HepG2 (cell line): ENCODE results near the gene INSRR. TPM values are rescaled to one million over a fixed set of nuclear protein-coding genes. Genes with fewer than 3 reads are reported as not detected.

Experiments
- DMAP1 ChIP-seq: IDR thresholded peaks from 2 replicates; pipeline ENCODE4 v1.6.1; 2016
- EZH2 ChIP-seq: conservative IDR thresholded peaks from 2 replicates; pipeline ENCODE4 v1.6.1; 2012; ENCODE audit warnings: mild to moderate bottlenecking, low read depth, low read length, moderate library complexity
- FOXC1 ChIP-seq: sonication (generic); formaldehyde crosslinking; IDR thresholded peaks from 2 replicates; pipeline ENCODE4 v1.8.0; 2022; ENCODE audit warnings: mild to moderate bottlenecking, missing genetic modification reagents, borderline replicate concordance
- HNRNPL ChIP-seq: fragments of 200-400 bp; formaldehyde crosslinking; IDR thresholded peaks from 2 replicates; pipeline ENCODE4 v1.6.1; 2017; ENCODE audit warnings: mild to moderate bottlenecking, low read depth, low read length
- KDM2A ChIP-seq: sonication (generic); formaldehyde crosslinking; IDR thresholded peaks from 2 replicates; pipeline ENCODE4 v1.4.0; 2020; ENCODE audit warnings: low read depth, missing genetic modification reagents, borderline replicate concordance
- KDM5B ChIP-seq: sonication (generic); formaldehyde crosslinking; IDR thresholded peaks from 2 replicates; pipeline ENCODE4 v1.4.0; 2020; ENCODE audit warnings: missing genetic modification reagents, mild to moderate bottlenecking, borderline replicate concordance
- NFYC ChIP-seq: IDR thresholded peaks from 2 replicates; pipeline ENCODE4 v1.6.1; 2016; ENCODE audit warnings: missing genetic modification reagents, missing compliant biosample characterization
- SMC3 ChIP-seq: IDR thresholded peaks from 2 replicates; pipeline ENCODE4 v1.6.1; 2011; ENCODE audit warnings: low read length, improper control_type of control experiment
- XRCC5 ChIP-seq: fragments of 200-400 bp; formaldehyde crosslinking; optimal IDR thresholded peaks from 2 replicates; pipeline ENCODE3; 2017; ENCODE audit warnings: mild to moderate bottlenecking, low read length
- ZNF225 ChIP-seq: sonication (generic); formaldehyde crosslinking; IDR thresholded peaks from 2 replicates; pipeline ENCODE4 v1.4.0; 2020; ENCODE audit warnings: mild to moderate bottlenecking, missing genetic modification reagents
- polyA plus RNA-seq, 8 experiments: library from polyadenylated mRNA; depleted of rRNA in 3 of 8; stranded (reverse) in 7 of 8; unstranded in 1 of 8; fragments of >200 nt; fragmentation: Illumina TruSeq in 4 of 8; extraction: Trizol in 4 of 8; gene quantifications; 2 replicates each; pipeline versions ENCODE4 v1.2.1 to v1.2.3, GENCODE V29; 2011 to 2016; ENCODE audit warnings: low read depth in 4 of 8, missing spikeins in 1 of 8, mixed read lengths in 1 of 8; ENCODE audit not compliant: insufficient read depth in 1 of 8
- total RNA-seq, 5 experiments: library from RNA; depleted of rRNA; stranded (reverse); fragments of >200 nt; fragmentation: Illumina TruSeq; extraction: Trizol; gene quantifications; 2 replicates each; pipeline ENCODE4 v1.2.3, GENCODE V29; 2016; ENCODE audit warnings: low read depth in 1 of 5
- TF ChIP-seq, protein P1 (sequence below): sonication (generic); formaldehyde crosslinking; IDR thresholded peaks from 2 replicates; pipeline ENCODE4 v1.5.0; 2020; ENCODE audit warnings: mild to moderate bottlenecking, low read depth, missing genetic modification reagents, borderline replicate concordance
- TF ChIP-seq, protein P2 (sequence below): sonication (generic); formaldehyde crosslinking; IDR thresholded peaks from 2 replicates; pipeline ENCODE4 v1.5.0; 2020; ENCODE audit warnings: missing genetic modification reagents
- TF ChIP-seq, protein P3 (sequence below): sonication (generic); formaldehyde crosslinking; IDR thresholded peaks from 2 replicates; pipeline ENCODE4 v1.5.0; 2020; ENCODE audit warnings: mild to moderate bottlenecking, missing genetic modification reagents
- TF ChIP-seq, protein P4 (sequence below): sonication (generic); formaldehyde crosslinking; IDR thresholded peaks from 2 replicates; pipeline ENCODE4 v1.9.0; 2021; ENCODE audit warnings: missing genetic modification reagents, mild to moderate bottlenecking, borderline replicate concordance
- TF ChIP-seq, protein P5 (sequence below): sonication (generic); formaldehyde crosslinking; IDR thresholded peaks from 2 replicates; pipeline ENCODE4 v1.4.0; 2020; ENCODE audit warnings: missing genetic modification reagents

Gene INSRR
- total and polyA plus RNA-seq, 2 of the 13 experiments (the other 11 are each of a cell fraction or from before 2014, with no cell fraction given), result not detected

DNA sequence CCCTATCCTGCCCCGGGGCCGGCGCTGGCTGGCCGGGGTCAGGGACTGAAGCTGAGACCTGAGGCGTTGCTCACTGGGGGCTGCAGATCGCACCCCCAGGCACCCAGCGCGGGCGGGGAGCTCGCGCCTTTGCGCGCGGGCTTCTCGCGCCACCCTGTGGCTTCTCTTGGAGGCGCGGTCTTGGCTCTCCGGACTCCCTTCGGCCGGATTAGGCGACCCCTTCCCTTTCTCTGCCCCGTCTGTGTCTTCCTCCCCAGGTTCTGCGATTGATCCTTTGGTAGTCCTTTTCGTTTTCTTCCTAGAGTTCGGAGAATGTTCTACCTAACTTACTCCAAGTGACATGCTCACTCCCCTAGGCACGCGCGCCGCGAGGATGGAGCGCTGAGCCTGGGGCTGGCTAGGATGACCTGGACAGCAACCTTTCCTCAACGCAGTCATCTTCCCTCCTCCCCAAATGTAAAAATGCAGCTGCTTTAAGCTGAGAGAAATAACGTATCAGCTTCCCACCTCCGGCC, 1.3 kb upstream of the INSRR start (continued):
- TF ChIP-seq FOXC1 (CRISPR knock-in tag) (0 out of 2 replicates have a peak, but pooled peaks have one; percentile 20), SMC3 (peak; percentile 26; the same call in 1 of the 2 replicates), NFYC (CRISPR knock-in tag) (no peak), HNRNPL (0 out of 2 replicates have a peak, but pooled peaks have one; percentile 22), XRCC5 (peak; percentile 38), EZH2 (0 out of 2 replicates have a peak, but pooled peaks have one; percentile 30), ZNF225 (CRISPR knock-in tag) (no peak), KDM2A (CRISPR knock-in tag) (peak; percentile 47; the same call in 1 of the 2 replicates), KDM5B (CRISPR knock-in tag) (peak; percentile 28; the same call in 1 of the 2 replicates), DMAP1 (no peak)
- TF ChIP-seq, protein P1, sequence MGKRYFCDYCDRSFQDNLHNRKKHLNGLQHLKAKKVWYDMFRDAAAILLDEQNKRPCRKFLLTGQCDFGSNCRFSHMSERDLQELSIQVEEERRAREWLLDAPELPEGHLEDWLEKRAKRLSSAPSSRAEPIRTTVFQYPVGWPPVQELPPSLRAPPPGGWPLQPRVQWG (CRISPR knock-in tag), result no peak
- TF ChIP-seq, protein P2, sequence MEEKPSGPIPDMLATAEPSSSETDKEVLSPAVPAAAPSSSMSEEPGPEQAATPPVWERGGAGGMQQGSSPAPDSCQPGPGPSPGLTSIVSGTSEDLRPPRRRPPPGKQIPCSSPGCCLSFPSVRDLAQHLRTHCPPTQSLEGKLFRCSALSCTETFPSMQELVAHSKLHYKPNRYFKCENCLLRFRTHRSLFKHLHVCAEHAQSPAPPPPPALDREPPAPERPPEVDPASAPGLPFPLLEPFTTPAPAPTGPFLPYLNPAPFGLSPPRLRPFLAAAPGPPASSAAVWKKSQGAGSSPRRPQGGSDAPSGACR (CRISPR knock-in tag), result 0 out of 2 replicates have a peak, but pooled peaks have one; percentile 22
- TF ChIP-seq, protein P3, sequence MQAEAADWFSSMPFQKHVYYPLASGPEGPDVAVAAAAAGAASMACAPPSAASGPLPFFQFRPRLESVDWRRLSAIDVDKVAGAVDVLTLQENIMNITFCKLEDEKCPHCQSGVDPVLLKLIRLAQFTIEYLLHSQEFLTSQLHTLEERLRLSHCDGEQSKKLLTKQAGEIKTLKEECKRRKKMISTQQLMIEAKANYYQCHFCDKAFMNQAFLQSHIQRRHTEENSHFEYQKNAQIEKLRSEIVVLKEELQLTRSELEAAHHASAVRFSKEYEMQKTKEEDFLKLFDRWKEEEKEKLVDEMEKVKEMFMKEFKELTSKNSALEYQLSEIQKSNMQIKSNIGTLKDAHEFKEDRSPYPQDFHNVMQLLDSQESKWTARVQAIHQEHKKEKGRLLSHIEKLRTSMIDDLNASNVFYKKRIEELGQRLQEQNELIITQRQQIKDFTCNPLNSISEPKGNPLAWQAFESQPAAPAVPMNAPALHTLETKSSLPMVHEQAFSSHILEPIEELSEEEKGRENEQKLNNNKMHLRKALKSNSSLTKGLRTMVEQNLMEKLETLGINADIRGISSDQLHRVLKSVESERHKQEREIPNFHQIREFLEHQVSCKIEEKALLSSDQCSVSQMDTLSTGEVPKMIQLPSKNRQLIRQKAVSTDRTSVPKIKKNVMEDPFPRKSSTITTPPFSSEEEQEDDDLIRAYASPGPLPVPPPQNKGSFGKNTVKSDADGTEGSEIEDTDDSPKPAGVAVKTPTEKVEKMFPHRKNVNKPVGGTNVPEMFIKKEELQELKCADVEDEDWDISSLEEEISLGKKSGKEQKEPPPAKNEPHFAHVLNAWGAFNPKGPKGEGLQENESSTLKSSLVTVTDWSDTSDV (CRISPR knock-in tag), result 0 out of 2 replicates have a peak, but pooled peaks have one; percentile 41
- TF ChIP-seq, protein P4, sequence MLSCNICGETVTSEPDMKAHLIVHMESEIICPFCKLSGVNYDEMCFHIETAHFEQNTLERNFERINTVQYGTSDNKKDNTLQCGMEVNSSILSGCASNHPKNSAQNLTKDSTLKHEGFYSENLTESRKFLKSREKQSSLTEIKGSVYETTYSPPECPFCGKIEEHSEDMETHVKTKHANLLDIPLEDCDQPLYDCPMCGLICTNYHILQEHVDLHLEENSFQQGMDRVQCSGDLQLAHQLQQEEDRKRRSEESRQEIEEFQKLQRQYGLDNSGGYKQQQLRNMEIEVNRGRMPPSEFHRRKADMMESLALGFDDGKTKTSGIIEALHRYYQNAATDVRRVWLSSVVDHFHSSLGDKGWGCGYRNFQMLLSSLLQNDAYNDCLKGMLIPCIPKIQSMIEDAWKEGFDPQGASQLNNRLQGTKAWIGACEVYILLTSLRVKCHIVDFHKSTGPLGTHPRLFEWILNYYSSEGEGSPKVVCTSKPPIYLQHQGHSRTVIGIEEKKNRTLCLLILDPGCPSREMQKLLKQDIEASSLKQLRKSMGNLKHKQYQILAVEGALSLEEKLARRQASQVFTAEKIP (CRISPR knock-in tag), result no peak
- TF ChIP-seq, protein P5, sequence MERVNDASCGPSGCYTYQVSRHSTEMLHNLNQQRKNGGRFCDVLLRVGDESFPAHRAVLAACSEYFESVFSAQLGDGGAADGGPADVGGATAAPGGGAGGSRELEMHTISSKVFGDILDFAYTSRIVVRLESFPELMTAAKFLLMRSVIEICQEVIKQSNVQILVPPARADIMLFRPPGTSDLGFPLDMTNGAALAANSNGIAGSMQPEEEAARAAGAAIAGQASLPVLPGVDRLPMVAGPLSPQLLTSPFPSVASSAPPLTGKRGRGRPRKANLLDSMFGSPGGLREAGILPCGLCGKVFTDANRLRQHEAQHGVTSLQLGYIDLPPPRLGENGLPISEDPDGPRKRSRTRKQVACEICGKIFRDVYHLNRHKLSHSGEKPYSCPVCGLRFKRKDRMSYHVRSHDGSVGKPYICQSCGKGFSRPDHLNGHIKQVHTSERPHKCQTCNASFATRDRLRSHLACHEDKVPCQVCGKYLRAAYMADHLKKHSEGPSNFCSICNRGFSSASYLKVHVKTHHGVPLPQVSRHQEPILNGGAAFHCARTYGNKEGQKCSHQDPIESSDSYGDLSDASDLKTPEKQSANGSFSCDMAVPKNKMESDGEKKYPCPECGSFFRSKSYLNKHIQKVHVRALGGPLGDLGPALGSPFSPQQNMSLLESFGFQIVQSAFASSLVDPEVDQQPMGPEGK (CRISPR knock-in tag), result peak; percentile 88
